Measurements from ENCODE around the gene BGN.

The BGN gene

GRCh38 chrX:153494541-153495361 lies at the start of gene BGN:
BGN (plus strand) TSS chrX:153494980; CDS start chrX:153504632, 9,652 bp downstream.
- peak; percentile 7 for DNase-seq (ENCODE audit: low spot score)

- DNase-seq (ENCODE audit: low spot score): no peak
Measured at GRCh38 chrX:153445106-153445855, 49.5 kb upstream of the BGN start.

GRCh38 chrX:153445856-153446635 lies 48.7 kb upstream of the BGN start, which contains the start of gene TREX2:
TREX2 (minus strand) TSS chrX:153446056; CDS start chrX:153445430, 626 bp downstream.
- no peak for DNase-seq (ENCODE audit: low spot score)

- no peak for DNase-seq (ENCODE audit: low spot score)
Measured at GRCh38 chrX:153446636-153446936, 48.2 kb upstream of the BGN start.

- no peak for DNase-seq (ENCODE audit: low spot score)
Measured at GRCh38 chrX:153446950-153447580, 47.7 kb upstream of the BGN start.

GRCh38 chrX:153447581-153447960 lies 47.2 kb upstream of the BGN start:
- no peak for DNase-seq (ENCODE audit: low spot score)

- DNase-seq (ENCODE audit: low spot score): no peak
Measured at GRCh38 chrX:153448556-153449367, 46.0 kb upstream of the BGN start.

- DNase-seq (ENCODE audit: low spot score): no peak
Measured at GRCh38 chrX:153449368-153450113, 45.2 kb upstream of the BGN start.

GRCh38 chrX:153450114-153450948 lies 44.4 kb upstream of the BGN start:
- DNase-seq (ENCODE audit: low spot score): no peak

GRCh38 chrX:153450949-153451277 lies 43.9 kb upstream of the BGN start:
- DNase-seq (ENCODE audit: low spot score): no peak

- peak; percentile 88 for DNase-seq (ENCODE audit: low spot score)
Measured at GRCh38 chrX:153454901-153455550, 39.8 kb upstream of the BGN start.

- DNase-seq (ENCODE audit: low spot score): no peak
Measured at GRCh38 chrX:153455571-153455970, 39.2 kb upstream of the BGN start.

- no peak for DNase-seq (ENCODE audit: low spot score)
Measured at GRCh38 chrX:153456161-153456560, 38.6 kb upstream of the BGN start.

- no peak for DNase-seq (ENCODE audit: low spot score)
Measured at GRCh38 chrX:153456704-153457103, 38.1 kb upstream of the BGN start.

GRCh38 chrX:153457136-153457825 lies 37.5 kb upstream of the BGN start:
- DNase-seq (ENCODE audit: low spot score): no peak

- no peak for DNase-seq (ENCODE audit: low spot score)
Measured at GRCh38 chrX:153457827-153458466, 36.8 kb upstream of the BGN start.

GRCh38 chrX:153458476-153458875 lies 36.3 kb upstream of the BGN start:
- no peak for DNase-seq (ENCODE audit: low spot score)

- no peak for DNase-seq (ENCODE audit: low spot score)
Measured at GRCh38 chrX:153459986-153460385, 34.8 kb upstream of the BGN start.

Data from COLO829 (cell line).